IMR-90 (cell line): Measurements from ENCODE around the gene KMT2B. TPM values are rescaled to one million over a fixed set of nuclear protein-coding genes. Genes with fewer than 3 reads are reported as not detected.

Experiments used
- ATAC-seq: fragments of 200-7000 bp; cut with Tn5 transposase; 2 replicates; pipeline ENCODE4 v1.9.1; 2020; ENCODE audit warnings: low read depth, mild to moderate bottlenecking, moderate library complexity
- BruUV-seq: library from RNA; stranded (reverse); fragments of 400-500 nt; replicated peaks from 2 replicates; lab custom pipeline; 2021; lab: Mats Ljungman, UMichigan
- CTCF ChIA-PET: fragments of 300-600 bp; formaldehyde crosslinking; extraction: SDS; loops from one replicate; lab custom pipeline; 2021; ENCODE audit warnings: antibody characterized with exemption; lab: Yijun Ruan, JAX
- POLR2A ChIA-PET: fragments of 300-600 bp; sonication (Branson Sonifier 250); formaldehyde crosslinking; loops from one replicate; lab custom pipeline; 2022; ENCODE audit warnings: antibody characterized with exemption; ENCODE audit not compliant: unreplicated experiment; lab: Charles Lee
- DNase-seq: peaks from one replicate; pipeline ENCODE4 v3.0.0; 2013
- H2AFZ ChIP-seq: replicated peaks from 2 replicates; pipeline ENCODE3; 2013; ENCODE audit warnings: low read length, mild to moderate bottlenecking; ENCODE audit not compliant: poor library complexity
- H2AK5ac ChIP-seq: 2 replicates; pipeline ENCODE4 v1.6.1; 2013; ENCODE audit warnings: low read depth, low read length, inconsistent platforms
- H2AK9ac ChIP-seq: replicated peaks from 2 replicates; pipeline ENCODE3; 2013; ENCODE audit warnings: mild to moderate bottlenecking, low read depth, low read length, moderate library complexity; ENCODE audit not compliant: poor library complexity
- H2BK120ac ChIP-seq: 2 replicates; pipeline ENCODE4 v1.6.1; 2013; ENCODE audit warnings: low read depth, low read length, inconsistent platforms
- H2BK15ac ChIP-seq: 3 replicates; pipeline ENCODE4 v1.6.1; 2013; ENCODE audit warnings: low read depth, low read length, inconsistent platforms
- H2BK20ac ChIP-seq: 2 replicates; pipeline ENCODE4 v1.6.1; 2013; ENCODE audit warnings: low read depth, mild to moderate bottlenecking, inconsistent platforms, low read length, moderate library complexity
- H2BK5ac ChIP-seq: 2 replicates; pipeline ENCODE4 v1.6.1; 2013; ENCODE audit warnings: mild to moderate bottlenecking, low read depth, low read length, inconsistent platforms; ENCODE audit not compliant: poor library complexity, severe bottlenecking
- H3K14ac ChIP-seq: replicated peaks from 2 replicates; pipeline ENCODE4 v1.6.1; 2013; ENCODE audit warnings: low read depth, low read length, inconsistent platforms
- H3K18ac ChIP-seq: 2 replicates; pipeline ENCODE4 v1.6.1; 2013; ENCODE audit warnings: low read depth, low read length, control low read depth
- H3K23ac ChIP-seq: 2 replicates; pipeline ENCODE4 v1.6.1; 2013; ENCODE audit warnings: low read depth, low read length, inconsistent platforms
- H3K27ac ChIP-seq: 2 replicates; pipeline ENCODE4 v1.5.1; 2013; ENCODE audit warnings: mild to moderate bottlenecking, control low read depth, low read length; ENCODE audit not compliant: insufficient read depth
- H3K27me3 ChIP-seq: 2 replicates; pipeline ENCODE4 v1.6.1; 2013; ENCODE audit warnings: low read length; ENCODE audit not compliant: control insufficient read depth, insufficient read depth
- H3K36me3 ChIP-seq: 2 replicates; pipeline ENCODE4 v1.6.1; 2013; ENCODE audit warnings: low read length, mixed read lengths; ENCODE audit not compliant: control insufficient read depth, insufficient read depth
- H3K4ac ChIP-seq: 2 replicates; pipeline ENCODE4 v1.6.1; 2013; ENCODE audit warnings: low read depth, low read length, inconsistent platforms
- H3K4me1 ChIP-seq: 2 replicates; pipeline ENCODE4 v1.6.1; 2013; ENCODE audit warnings: low read length, mixed read lengths; ENCODE audit not compliant: control insufficient read depth, insufficient read depth
- H3K4me2 ChIP-seq: 2 replicates; pipeline ENCODE4 v1.6.1; 2013; ENCODE audit warnings: low read depth, mild to moderate bottlenecking, control low read depth, low read length, moderate library complexity
- H3K4me3 ChIP-seq: 2 replicates; pipeline ENCODE4 v1.5.1; 2013; ENCODE audit warnings: low read depth, mild to moderate bottlenecking, control low read depth, low read length, moderate library complexity; ENCODE audit not compliant: insufficient read depth
- H3K56ac ChIP-seq: 2 replicates; pipeline ENCODE4 v1.6.1; 2013; ENCODE audit warnings: low read length, inconsistent platforms; ENCODE audit not compliant: insufficient read depth; ENCODE audit errors: extremely low read depth
- H3K79me1 ChIP-seq, 2 experiments: 2 replicates each; pipeline ENCODE4 v1.6.1; 2013; ENCODE audit warnings: low read length in 2 of 2, inconsistent platforms in 1 of 2, low read depth in 1 of 2
- H3K9ac ChIP-seq: 2 replicates; pipeline ENCODE4 v1.6.1; 2013; ENCODE audit warnings: low read depth, low read length, control low read depth
- H3K9me1 ChIP-seq: 2 replicates; pipeline ENCODE4 v1.6.1; 2013; ENCODE audit warnings: low read length, inconsistent platforms; ENCODE audit not compliant: insufficient read depth
- H3K9me3 ChIP-seq: 2 replicates; pipeline ENCODE4 v1.6.1; 2013; ENCODE audit warnings: low read length; ENCODE audit not compliant: control insufficient read depth, insufficient read depth
- H4K20me1 ChIP-seq: 2 replicates; pipeline ENCODE4 v1.6.1; 2013; ENCODE audit warnings: low read length, inconsistent platforms; ENCODE audit not compliant: insufficient read depth
- H4K5ac ChIP-seq: 2 replicates; pipeline ENCODE4 v1.6.1; 2013; ENCODE audit warnings: mild to moderate bottlenecking, low read depth, low read length, control low read depth
- H4K8ac ChIP-seq, 2 experiments: 2 replicates each; pipeline ENCODE4 v1.6.1; 2013; ENCODE audit warnings: low read depth in 2 of 2, low read length in 2 of 2, control low read depth in 1 of 2, inconsistent platforms in 1 of 2
- H4K91ac ChIP-seq: 2 replicates; pipeline ENCODE4 v1.6.1; 2013; ENCODE audit warnings: low read depth, low read length, inconsistent platforms; ENCODE audit not compliant: insufficient read depth
- BHLHE40 ChIP-seq: fragments of 150-350 bp; IDR thresholded peaks from 2 replicates; pipeline ENCODE4 v1.6.1; 2016; ENCODE audit warnings: mild to moderate bottlenecking, low read depth, low read length
- CEBPB ChIP-seq: IDR thresholded peaks from 2 replicates; pipeline ENCODE4 v1.6.1; 2012; ENCODE audit warnings: low read depth, low read length, improper control_type of control experiment
- FOS ChIP-seq: fragments of 150-350 bp; IDR thresholded peaks from 2 replicates; pipeline ENCODE4 v1.6.1; 2016; ENCODE audit warnings: low read depth, low read length
- MAFK ChIP-seq: IDR thresholded peaks from 2 replicates; pipeline ENCODE4 v1.6.1; 2012; ENCODE audit warnings: low read depth, low read length, improper control_type of control experiment
- MAZ ChIP-seq: IDR thresholded peaks from 2 replicates; pipeline ENCODE4 v1.6.1; 2012; ENCODE audit warnings: low read depth, mild to moderate bottlenecking, low read length, improper control_type of control experiment, moderate library complexity, borderline replicate concordance
- MXI1 ChIP-seq: IDR thresholded peaks from 2 replicates; pipeline ENCODE4 v1.6.1; 2012; ENCODE audit warnings: low read depth, mild to moderate bottlenecking, low read length, moderate library complexity, borderline replicate concordance
- NFE2L2 ChIP-seq: fragments of 150-350 bp; IDR thresholded peaks from 2 replicates; pipeline ENCODE4 v1.6.1; 2016; ENCODE audit warnings: low read depth, mild to moderate bottlenecking, low read length
- RAD21 ChIP-seq: IDR thresholded peaks from 2 replicates; pipeline ENCODE4 v1.6.1; 2012; ENCODE audit warnings: low read length, improper control_type of control experiment
- RCOR1 ChIP-seq: IDR thresholded peaks from 2 replicates; pipeline ENCODE4 v1.6.1; 2012; ENCODE audit warnings: mild to moderate bottlenecking, low read length, improper control_type of control experiment; ENCODE audit not compliant: insufficient replicate concordance
- SMC3 ChIP-seq: fragments of 150-350 bp; IDR thresholded peaks from 2 replicates; pipeline ENCODE4 v1.6.1; 2016; ENCODE audit warnings: low read depth, mild to moderate bottlenecking, antibody characterized with exemption, low read length, moderate library complexity
- USF2 ChIP-seq: fragments of 150-350 bp; IDR thresholded peaks from 2 replicates; pipeline ENCODE4 v1.6.1; 2017; ENCODE audit warnings: mild to moderate bottlenecking, antibody characterized with exemption, low read length, low read depth
- WGBS, 2 experiments: methylation state at CpG; one replicate each; pipeline versions ENCODE4 v1.1.5 to v1.1.7; 2013; ENCODE audit warnings: missing lambda C conversion rate in 2 of 2; ENCODE audit not compliant: insufficient read length in 1 of 2; ENCODE audit errors: extremely low coverage in 2 of 2; 5-methylcytosine and 5-hydroxymethylcytosine counted together
- dilution Hi-C: fragments of 300-500 bp; cut with HindIII; formaldehyde crosslinking; loops from one replicate; pipeline ENCODE4 v1.14.3; 2018; ENCODE audit warnings: low sequenced_read_pairs; ENCODE audit not compliant: unreplicated experiment
- in situ Hi-C: fragments of 300-500 bp; cut with MboI; formaldehyde crosslinking; loops from 3 replicates; pipeline ENCODE4 v1.14.3; 2019; ENCODE audit warnings: low sequenced_read_pairs, inconsistent platforms, mixed read lengths
- intact Hi-C: fragments of 100-400 bp; cut with micrococcal nuclease; formaldehyde crosslinking; loops from 2 replicates; pipeline ENCODE4 v1.10.0; 2022
- polyA plus RNA-seq, 3 experiments: library from polyadenylated mRNA; depleted of rRNA; stranded (reverse); fragments of >200 nt; gene quantifications; 2 replicates each; pipeline ENCODE4 v1.2.3, GENCODE V29; 2012; ENCODE audit warnings: low replicate concordance in 1 of 3
- total RNA-seq: library from RNA; depleted of rRNA; stranded (reverse); fragments of >200 nt; gene quantifications from 2 replicates; pipeline ENCODE4 v1.2.3, GENCODE V29; 2012

The KMT2B gene
- total and polyA plus RNA-seq, 2 of the 4 experiments (the other 2 are of a cell fraction) = 3.0 to 30.7 TPM

GRCh38 chr19:35743640-35744429, 26.0 kb downstream of the KMT2B start:
- in situ Hi-C loops (no loop called here), intact Hi-C loops (loop anchor here (2.0 kb wide), 2 partner anchors 27 to 77 kb away; no protein-coding TSS in a partner anchor)

More at GRCh38 chr19:35743640-35744429, 26.0 kb downstream of the KMT2B start:
- Histone ChIP-seq H2BK20ac (no peak overlapping the region), H2AFZ (peak overlapping the region; percentile 97), H4K91ac (no peak overlapping the region), H3K14ac (no peak overlapping the region), H3K18ac (no peak overlapping the region), H2BK5ac (no peak overlapping the region), H3K4me2 (no peak overlapping the region), H3K4me1 (0 out of 2 replicates have a peak, but pooled peaks cover 3% of the 10 kb centered on the region), H3K56ac (no peak overlapping the region), H2AK9ac (peak overlapping the region; percentile 93), H3K36me3 (peaks cover 2% of the 10 kb centered on the region; the same call in 1 of the 2 replicates), H3K27ac (no peak overlapping the region), H2BK120ac (no peak overlapping the region), H3K9me1 (peaks cover 5% of the 10 kb centered on the region; the same call in 1 of the 2 replicates), H2BK15ac (no peak overlapping the region), H3K9me3 (no peaks in the 10 kb centered on the region), H4K20me1 (no peaks in the 10 kb centered on the region; the same call in 1 of the 2 replicates), H3K9ac (no peak overlapping the region), H3K23ac (no peak overlapping the region), H3K4ac (no peak overlapping the region), H3K27me3 (no peaks in the 10 kb centered on the region), H4K8ac (no peak overlapping the region), H4K5ac (no peak overlapping the region), H2AK5ac (no peak overlapping the region), H3K79me1 (peaks cover 0 to 36% of the 10 kb centered on the region in 2 experiments; a peak in 2 of 4 replicates), H3K4me3 (no peak overlapping the region)
- POLR2A ChIA-PET = no interaction called here
- TF ChIP-seq CEBPB = no peak
- no peak for TF ChIP-seq RAD21
- no peak for TF ChIP-seq MAZ
- no peak for TF ChIP-seq MXI1
- no peak for TF ChIP-seq NFE2L2
- no peak for TF ChIP-seq MAFK
- TF ChIP-seq FOS = no peak
- no peak for TF ChIP-seq RCOR1
- no peak for TF ChIP-seq BHLHE40
- TF ChIP-seq USF2 = no peak
- no peak for TF ChIP-seq SMC3
- BruUV-seq = no TSS peak
- ATAC-seq (no peak), DNase-seq (no peak)
- CTCF ChIA-PET = no interaction called here
- dilution Hi-C loops = no loop called here
- WGBS, 2 experiments = 90% methylated on average over 6 of the region's 19 CpGs; no CpG with 5 or more reads in 1 of the 2 experiments
